Natural killer cell treated with Interleukin-12 subunit alpha and Interleukin-12 subunit beta and Interleukin-15 and Interleukin-18, amount 100 ng/mL, for 72 hours (primary cell): Measurements from ENCODE around the gene AQP3. TPM values are rescaled to one million over a fixed set of nuclear protein-coding genes. Genes with fewer than 3 reads are reported as not detected.

Experiments used
- ATAC-seq, 2 donors: fragments of 150-1000 bp; cut with Tn5 transposase in 1 of 2; sonication (Bioruptor Pico), chemical (Tn5 transposase) in 1 of 2; 2 replicates each; pipeline ENCODE4 v1.10.0; 2021
- DNase-seq: peaks from one replicate; pipeline ENCODE4 v3.0.0; 2022; ENCODE audit warnings: low spot score
- H3K27ac Mint-ChIP-seq, 2 donors: 1 replicate in 1 of 2; 2 replicates in 1 of 2; pipeline ENCODE4 v1.8.0; 2022; ENCODE audit warnings: mixed read lengths in 2 of 2, mild to moderate bottlenecking in 1 of 2, moderate library complexity in 1 of 2
- H3K27me3 Mint-ChIP-seq, 2 donors: 1 replicate in 1 of 2; 2 replicates in 1 of 2; pipeline ENCODE4 v1.8.0; 2022; ENCODE audit warnings: mixed read lengths in 2 of 2
- H3K36me3 Mint-ChIP-seq: one replicate; pipeline ENCODE4 v1.8.0; 2022; ENCODE audit warnings: mixed read lengths
- H3K4me1 Mint-ChIP-seq, 2 donors: 1 replicate in 1 of 2; 2 replicates in 1 of 2; pipeline ENCODE4 v1.8.0; 2022; ENCODE audit warnings: low read depth in 2 of 2, mixed read lengths in 2 of 2, mild to moderate bottlenecking in 1 of 2
- H3K4me3 Mint-ChIP-seq: one replicate; pipeline ENCODE4 v1.8.0; 2022; ENCODE audit warnings: mixed read lengths
- H3K9me3 Mint-ChIP-seq: 2 replicates; pipeline ENCODE4 v1.8.0; 2022; ENCODE audit warnings: mixed read lengths
- total RNA-seq, 2 donors: library from RNA; stranded (reverse); gene quantifications; one replicate each; pipeline ENCODE4 v1.2.3, GENCODE V29; 2022

Gene AQP3
- total RNA-seq, 2 donors from 2014 or later: 1.4 to 1.9 TPM

GRCh38 chr9:33443047-33443446 is 4.3 kb downstream of the AQP3 start:
- H3K9me3 Mint-ChIP-seq: no peaks in the 10 kb centered on the region
- DNase-seq (no peak), ATAC-seq (no peak)
- H3K4me1 Mint-ChIP-seq: peaks cover 24 to 29% of the 10 kb centered on the region in 2 donors
- no peak overlapping the region for H3K4me3 Mint-ChIP-seq
- H3K27ac Mint-ChIP-seq: no peak overlapping the region
- no peaks in the 10 kb centered on the region for H3K36me3 Mint-ChIP-seq
- no peaks in the 10 kb centered on the region for H3K27me3 Mint-ChIP-seq

GRCh38 chr9:33442125-33442524 is 5.3 kb downstream of the AQP3 start:
- no peak overlapping the region for H3K4me3 Mint-ChIP-seq
- H3K4me1 Mint-ChIP-seq: peaks cover 18 to 22% of the 10 kb centered on the region in 2 donors
- H3K27ac Mint-ChIP-seq: no peak overlapping the region
- no peaks in the 10 kb centered on the region for H3K27me3 Mint-ChIP-seq
- DNase-seq: no peak
- H3K9me3 Mint-ChIP-seq: no peaks in the 10 kb centered on the region
- ATAC-seq: no peak
- no peaks in the 10 kb centered on the region for H3K36me3 Mint-ChIP-seq

DNA sequence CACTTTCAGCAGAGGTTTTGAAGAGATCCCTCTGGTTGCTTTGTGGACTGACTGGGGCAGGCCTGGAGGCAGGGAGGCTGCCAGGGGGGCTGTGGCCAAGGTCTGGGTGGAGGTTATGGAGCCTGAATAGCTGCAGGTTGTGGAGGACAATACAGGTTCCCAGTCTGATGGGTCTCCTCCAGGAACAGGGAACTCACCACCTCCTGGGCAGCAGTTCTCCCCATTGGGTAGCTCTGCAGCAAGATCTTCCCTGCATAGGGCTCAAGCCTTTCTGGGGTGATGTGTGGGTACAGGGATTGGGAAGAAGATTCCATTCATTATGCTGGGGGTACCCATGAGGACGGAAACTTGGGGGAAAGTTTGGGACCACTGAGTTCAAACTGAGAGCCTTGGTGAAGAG is 6.8 kb downstream of the AQP3 start:
- ATAC-seq (no peak), DNase-seq (no peak)
- Mint-ChIP-seq H3K4me3 (no peak overlapping the region), H3K9me3 (no peaks in the 10 kb centered on the region), H3K27me3 (no peaks in the 10 kb centered on the region), H3K36me3 (no peaks in the 10 kb centered on the region), H3K27ac (peak overlapping the region in 1 of 2 donors; percentile 8), H3K4me1 (peaks cover 4 to 7% of the 10 kb centered on the region in 2 donors)

DNA sequence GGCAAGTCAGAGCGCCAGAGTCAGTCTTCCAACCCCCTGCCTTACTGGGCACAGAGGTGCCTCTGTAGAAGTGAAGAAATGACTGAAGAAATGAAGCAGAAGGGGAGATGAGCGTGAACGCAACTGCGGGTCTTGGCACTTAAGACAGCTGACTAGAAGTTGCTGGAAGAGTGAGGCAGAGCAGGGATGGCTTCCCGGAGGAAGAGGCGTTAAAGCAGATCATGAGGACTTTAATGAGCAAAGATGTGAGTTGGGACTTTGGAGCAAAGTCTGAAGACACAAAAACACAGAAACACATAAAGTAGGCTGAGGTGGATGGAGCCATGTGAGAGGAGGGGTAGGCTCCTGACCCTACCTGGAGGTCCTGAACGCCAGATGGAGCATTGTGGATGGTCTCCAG is 7.2 kb downstream of the AQP3 start:
- Mint-ChIP-seq H3K4me3 (no peak overlapping the region), H3K9me3 (no peaks in the 10 kb centered on the region), H3K27me3 (no peaks in the 10 kb centered on the region), H3K4me1 (peaks cover 2 to 3% of the 10 kb centered on the region in 2 donors), H3K36me3 (no peaks in the 10 kb centered on the region), H3K27ac (peak overlapping the region in 1 of 2 donors; percentile 8)
- ATAC-seq: no peak
- no peak for DNase-seq

GRCh38 chr9:33439731-33440130 is 7.7 kb downstream of the AQP3 start:
- Mint-ChIP-seq H3K36me3 (no peaks in the 10 kb centered on the region), H3K4me3 (no peak overlapping the region), H3K4me1 (no peaks in the 10 kb centered on the region), H3K27me3 (no peaks in the 10 kb centered on the region), H3K27ac (peak overlapping the region in 1 of 2 donors; percentile 8), H3K9me3 (no peaks in the 10 kb centered on the region)
- DNase-seq (no peak), ATAC-seq (no peak)

DNA sequence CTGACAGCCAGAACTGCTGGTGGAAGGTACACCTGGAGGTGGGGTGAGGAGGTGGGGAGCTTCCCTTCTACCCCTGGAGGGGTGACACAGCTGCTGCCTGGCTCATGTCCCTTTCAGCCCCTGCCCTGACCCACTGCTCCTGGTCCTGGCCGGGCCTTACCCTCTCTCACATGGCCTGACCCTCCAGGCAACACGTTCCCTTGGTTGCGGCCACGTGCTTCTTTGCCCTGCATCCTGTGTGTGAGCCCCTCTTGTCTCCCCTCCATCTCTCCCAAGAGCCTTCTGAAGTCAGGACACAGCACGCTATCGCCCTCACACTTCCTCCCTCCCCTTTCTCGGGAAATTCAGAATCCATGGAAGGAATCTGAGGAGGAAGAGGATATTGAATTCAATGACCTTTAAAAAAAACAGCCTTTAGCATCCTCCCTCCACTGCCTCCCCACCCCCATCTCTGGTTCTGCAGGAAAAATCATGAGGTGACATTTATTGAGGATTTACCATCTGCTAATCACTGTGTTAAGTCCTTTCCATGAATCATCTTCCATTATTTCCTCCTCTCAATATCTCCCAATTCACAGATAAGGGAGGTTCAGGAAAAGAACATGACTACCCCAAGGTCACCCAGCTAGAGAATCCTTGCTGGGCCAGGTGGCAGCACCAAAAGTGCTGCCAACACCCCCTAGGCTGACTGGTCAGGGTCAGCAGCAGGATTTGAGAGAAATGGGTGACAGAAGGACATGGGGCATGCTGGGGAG is 8.3 kb downstream of the AQP3 start:
- Mint-ChIP-seq H3K27ac (no peak overlapping the region), H3K4me1 (no peaks in the 10 kb centered on the region)

DNA sequence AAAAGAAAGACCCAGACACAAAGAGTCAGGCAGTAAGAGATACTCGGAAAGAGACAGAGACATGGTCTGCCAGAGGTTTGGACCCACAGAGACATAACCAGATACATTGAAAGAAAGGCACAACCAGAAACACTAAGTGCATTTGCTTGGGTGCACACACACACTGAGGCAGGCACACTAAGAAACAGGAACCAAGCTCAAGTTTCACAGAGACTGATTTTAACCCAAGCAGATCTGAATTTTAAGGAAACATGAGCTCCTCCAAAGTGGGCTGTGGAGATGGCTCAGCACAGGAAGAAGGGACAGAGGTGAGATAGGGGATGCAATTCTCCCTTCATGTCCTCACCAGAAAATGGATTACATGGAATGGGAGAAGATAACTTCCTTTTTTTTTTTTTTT is 9.5 kb downstream of the AQP3 start:
- Mint-ChIP-seq H3K36me3 (no peaks in the 10 kb centered on the region), H3K4me3 (no peak overlapping the region), H3K27ac (no peak overlapping the region), H3K27me3 (no peaks in the 10 kb centered on the region), H3K4me1 (no peaks in the 10 kb centered on the region), H3K9me3 (no peaks in the 10 kb centered on the region)
- DNase-seq (no peak), ATAC-seq (no peak)

More for the DNA sequence above, 8.3 kb downstream of the AQP3 start:
- H3K36me3 Mint-ChIP-seq: no peaks in the 10 kb centered on the region
- no peak overlapping the region for H3K4me3 Mint-ChIP-seq
- H3K27me3 Mint-ChIP-seq: no peaks in the 10 kb centered on the region
- DNase-seq (no peak), ATAC-seq (no peak)
- no peaks in the 10 kb centered on the region for H3K9me3 Mint-ChIP-seq

DNA sequence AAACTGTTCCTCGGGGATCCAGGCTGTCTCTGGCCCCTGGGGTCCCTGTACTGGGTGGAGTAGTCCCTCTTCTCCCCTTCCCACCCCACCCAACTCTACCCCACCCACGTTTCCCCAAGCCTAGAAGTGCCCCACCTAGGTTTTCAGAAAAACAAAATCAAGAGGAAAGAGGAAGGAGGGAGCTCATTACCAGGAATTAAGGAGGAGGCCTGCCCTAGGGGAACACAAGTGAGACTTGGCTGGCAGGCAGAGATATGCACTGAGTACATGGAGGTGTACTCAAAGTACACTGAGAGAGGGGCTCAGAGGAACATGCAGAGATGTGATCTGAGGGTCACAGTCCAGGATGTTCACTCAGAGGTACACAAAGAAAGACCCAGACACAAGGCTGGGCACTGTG is 10.2 kb downstream of the AQP3 start:
- H3K4me1 Mint-ChIP-seq: no peaks in the 10 kb centered on the region
- DNase-seq: no peak

DNA sequence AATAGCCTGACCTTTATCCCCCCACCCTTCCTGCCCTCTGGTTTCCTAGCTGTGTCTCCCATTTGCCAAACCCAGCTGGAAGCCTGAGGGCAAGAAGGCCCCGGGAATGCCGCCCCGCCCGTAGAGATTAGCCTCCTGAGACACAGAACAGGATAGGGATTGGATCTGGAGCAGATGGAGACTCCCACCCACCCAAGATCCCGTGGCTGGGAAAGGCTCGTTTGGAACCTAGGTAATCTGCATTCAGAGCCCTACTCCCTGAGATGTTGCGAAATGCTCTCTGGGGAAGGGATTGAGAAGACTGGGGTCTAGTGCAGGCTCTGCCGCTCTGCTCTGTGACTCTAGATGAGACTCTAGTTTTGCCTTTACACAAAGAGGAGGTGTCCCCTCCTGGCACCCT is 10.9 kb downstream of the AQP3 start:
- Mint-ChIP-seq H3K27me3 (no peaks in the 10 kb centered on the region), H3K27ac (no peak overlapping the region), H3K9me3 (no peaks in the 10 kb centered on the region), H3K4me1 (no peaks in the 10 kb centered on the region), H3K36me3 (no peaks in the 10 kb centered on the region), H3K4me3 (no peak overlapping the region)
- DNase-seq (no peak), ATAC-seq (no peak)

More for the DNA sequence above, 10.2 kb downstream of the AQP3 start:
- Mint-ChIP-seq H3K4me3 (no peak overlapping the region), H3K27ac (no peak overlapping the region), H3K27me3 (no peaks in the 10 kb centered on the region), H3K9me3 (no peaks in the 10 kb centered on the region), H3K36me3 (no peaks in the 10 kb centered on the region)
- no peak for ATAC-seq

- no peaks in the 10 kb centered on the region for H3K9me3 Mint-ChIP-seq
- H3K27ac Mint-ChIP-seq: peak overlapping the region in 1 of 2 donors; percentile 46
- no peaks in the 10 kb centered on the region for H3K27me3 Mint-ChIP-seq
- DNase-seq: no peak
- no peak overlapping the region for H3K4me3 Mint-ChIP-seq
- no peak for ATAC-seq
- H3K36me3 Mint-ChIP-seq: no peaks in the 10 kb centered on the region
- H3K4me1 Mint-ChIP-seq: no peaks in the 10 kb centered on the region
Measured at GRCh38 chr9:33435821-33436277, 11.5 kb downstream of the AQP3 start.

GRCh38 chr9:33434317-33435105 is 12.9 kb downstream of the AQP3 start:
- Mint-ChIP-seq H3K9me3 (no peaks in the 10 kb centered on the region), H3K4me3 (no peak overlapping the region), H3K27me3 (no peaks in the 10 kb centered on the region), H3K36me3 (no peaks in the 10 kb centered on the region), H3K27ac (no peak overlapping the region), H3K4me1 (no peaks in the 10 kb centered on the region)
- peak in 1 of 2 donors; percentile 48 for ATAC-seq
- no peak for DNase-seq

DNA sequence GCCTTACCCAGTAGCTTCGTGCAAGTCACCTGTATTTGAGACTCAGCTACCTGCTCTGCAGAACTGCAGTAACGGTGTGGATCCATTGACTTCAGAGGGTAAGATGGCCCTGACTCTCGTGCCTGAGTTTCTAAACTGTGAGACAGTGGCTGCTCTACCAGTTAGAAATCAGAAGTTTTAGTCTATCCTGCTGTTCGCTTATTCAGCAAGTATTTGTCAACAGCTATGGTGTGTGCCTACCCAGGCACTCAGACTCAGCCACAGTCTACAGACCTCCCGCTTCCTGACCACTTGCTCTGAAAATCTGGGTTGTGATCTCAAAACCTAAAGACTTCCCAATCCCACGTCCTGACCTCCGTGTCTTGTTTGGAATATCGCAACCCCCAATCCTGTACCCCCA is 13.5 kb downstream of the AQP3 start:
- no peaks in the 10 kb centered on the region for H3K27me3 Mint-ChIP-seq
- H3K27ac Mint-ChIP-seq: no peak overlapping the region
- H3K9me3 Mint-ChIP-seq: no peaks in the 10 kb centered on the region
- H3K4me3 Mint-ChIP-seq: no peak overlapping the region
- DNase-seq: no peak
- ATAC-seq: no peak
- no peaks in the 10 kb centered on the region for H3K4me1 Mint-ChIP-seq
- no peaks in the 10 kb centered on the region for H3K36me3 Mint-ChIP-seq

GRCh38 chr9:33431420-33431819 is 16.0 kb downstream of the AQP3 start:
- H3K27ac Mint-ChIP-seq: no peak overlapping the region
- ATAC-seq: no peak
- no peaks in the 10 kb centered on the region for H3K27me3 Mint-ChIP-seq
- H3K4me3 Mint-ChIP-seq: no peak overlapping the region
- no peaks in the 10 kb centered on the region for H3K36me3 Mint-ChIP-seq
- no peaks in the 10 kb centered on the region for H3K9me3 Mint-ChIP-seq
- H3K4me1 Mint-ChIP-seq: peaks cover 5 to 6% of the 10 kb centered on the region in 2 donors
- DNase-seq: no peak

GRCh38 chr9:33430942-33431341 is 16.5 kb downstream of the AQP3 start:
- H3K4me3 Mint-ChIP-seq: no peak overlapping the region
- no peaks in the 10 kb centered on the region for H3K36me3 Mint-ChIP-seq
- H3K9me3 Mint-ChIP-seq: no peaks in the 10 kb centered on the region
- ATAC-seq (no peak), DNase-seq (no peak)
- peaks cover 5 to 9% of the 10 kb centered on the region in 2 donors for H3K4me1 Mint-ChIP-seq
- H3K27ac Mint-ChIP-seq: no peak overlapping the region
- no peaks in the 10 kb centered on the region for H3K27me3 Mint-ChIP-seq
